Ishikawa (cell line): Measurements from ENCODE around the gene ATG5.

Experiments used
- CEBPB ChIP-seq: IDR thresholded peaks from 2 replicates; pipeline ENCODE4 v1.6.1; 2012
- EGR1 ChIP-seq: IDR thresholded peaks from 2 replicates; pipeline ENCODE4 v1.6.1; 2012
- EP300 ChIP-seq: IDR thresholded peaks from 2 replicates; pipeline ENCODE4 v1.6.1; 2012; ENCODE audit warnings: borderline replicate concordance
- FOXM1 ChIP-seq: IDR thresholded peaks from 2 replicates; pipeline ENCODE4 v1.6.1; 2012; ENCODE audit warnings: low read depth, borderline replicate concordance
- NFIC ChIP-seq: IDR thresholded peaks from 2 replicates; pipeline ENCODE4 v1.6.1; 2012
- RAD21 ChIP-seq: IDR thresholded peaks from 2 replicates; pipeline ENCODE4 v1.6.1; 2012; ENCODE audit warnings: low read depth
- TAF1 ChIP-seq: IDR thresholded peaks from 2 replicates; pipeline ENCODE4 v1.6.1; 2012; ENCODE audit warnings: low read depth, mild to moderate bottlenecking
- ZBTB7A ChIP-seq: IDR thresholded peaks from 2 replicates; pipeline ENCODE4 v1.6.1; 2012; ENCODE audit warnings: low read depth
- TF ChIP-seq, protein P1 (sequence below): IDR thresholded peaks from 2 replicates; pipeline ENCODE4 v1.6.1; 2012
- TF ChIP-seq, protein P2 (sequence below): IDR thresholded peaks from 2 replicates; pipeline ENCODE4 v1.6.1; 2012
- TF ChIP-seq, protein P3 (sequence below): IDR thresholded peaks from 2 replicates; pipeline ENCODE4 v1.6.1; 2012; ENCODE audit warnings: low read depth, mild to moderate bottlenecking

DNA sequence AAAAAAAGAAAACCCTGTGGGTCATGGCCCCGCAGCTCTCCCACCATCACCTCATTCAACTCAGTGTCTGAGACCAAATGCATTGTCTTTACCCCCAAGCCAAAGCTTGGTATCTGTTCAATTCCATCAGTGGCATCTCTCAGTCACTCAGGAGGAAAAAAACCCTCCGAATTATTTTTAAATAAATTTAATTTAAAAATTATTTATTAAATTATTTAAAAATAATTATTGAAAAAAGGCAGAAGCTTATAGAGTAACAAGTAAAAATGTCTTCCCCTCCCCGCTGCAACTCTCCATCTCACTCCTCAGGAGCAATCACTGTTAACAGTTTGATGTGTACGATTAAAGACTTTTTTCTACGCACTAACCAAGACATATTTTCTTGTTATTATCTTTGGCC is 188.7 kb downstream of the ATG5 start:
- TF ChIP-seq EP300 = no peak
- TF ChIP-seq RAD21 = no peak
- TF ChIP-seq, protein P1, sequence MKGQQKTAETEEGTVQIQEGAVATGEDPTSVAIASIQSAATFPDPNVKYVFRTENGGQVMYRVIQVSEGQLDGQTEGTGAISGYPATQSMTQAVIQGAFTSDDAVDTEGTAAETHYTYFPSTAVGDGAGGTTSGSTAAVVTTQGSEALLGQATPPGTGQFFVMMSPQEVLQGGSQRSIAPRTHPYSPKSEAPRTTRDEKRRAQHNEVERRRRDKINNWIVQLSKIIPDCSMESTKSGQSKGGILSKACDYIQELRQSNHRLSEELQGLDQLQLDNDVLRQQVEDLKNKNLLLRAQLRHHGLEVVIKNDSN = no peak
- no peak for TF ChIP-seq ZBTB7A
- no peak for TF ChIP-seq NFIC
- TF ChIP-seq, protein P2, sequence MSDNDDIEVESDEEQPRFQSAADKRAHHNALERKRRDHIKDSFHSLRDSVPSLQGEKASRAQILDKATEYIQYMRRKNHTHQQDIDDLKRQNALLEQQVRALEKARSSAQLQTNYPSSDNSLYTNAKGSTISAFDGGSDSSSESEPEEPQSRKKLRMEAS = no peak
- TF ChIP-seq, protein P3, sequence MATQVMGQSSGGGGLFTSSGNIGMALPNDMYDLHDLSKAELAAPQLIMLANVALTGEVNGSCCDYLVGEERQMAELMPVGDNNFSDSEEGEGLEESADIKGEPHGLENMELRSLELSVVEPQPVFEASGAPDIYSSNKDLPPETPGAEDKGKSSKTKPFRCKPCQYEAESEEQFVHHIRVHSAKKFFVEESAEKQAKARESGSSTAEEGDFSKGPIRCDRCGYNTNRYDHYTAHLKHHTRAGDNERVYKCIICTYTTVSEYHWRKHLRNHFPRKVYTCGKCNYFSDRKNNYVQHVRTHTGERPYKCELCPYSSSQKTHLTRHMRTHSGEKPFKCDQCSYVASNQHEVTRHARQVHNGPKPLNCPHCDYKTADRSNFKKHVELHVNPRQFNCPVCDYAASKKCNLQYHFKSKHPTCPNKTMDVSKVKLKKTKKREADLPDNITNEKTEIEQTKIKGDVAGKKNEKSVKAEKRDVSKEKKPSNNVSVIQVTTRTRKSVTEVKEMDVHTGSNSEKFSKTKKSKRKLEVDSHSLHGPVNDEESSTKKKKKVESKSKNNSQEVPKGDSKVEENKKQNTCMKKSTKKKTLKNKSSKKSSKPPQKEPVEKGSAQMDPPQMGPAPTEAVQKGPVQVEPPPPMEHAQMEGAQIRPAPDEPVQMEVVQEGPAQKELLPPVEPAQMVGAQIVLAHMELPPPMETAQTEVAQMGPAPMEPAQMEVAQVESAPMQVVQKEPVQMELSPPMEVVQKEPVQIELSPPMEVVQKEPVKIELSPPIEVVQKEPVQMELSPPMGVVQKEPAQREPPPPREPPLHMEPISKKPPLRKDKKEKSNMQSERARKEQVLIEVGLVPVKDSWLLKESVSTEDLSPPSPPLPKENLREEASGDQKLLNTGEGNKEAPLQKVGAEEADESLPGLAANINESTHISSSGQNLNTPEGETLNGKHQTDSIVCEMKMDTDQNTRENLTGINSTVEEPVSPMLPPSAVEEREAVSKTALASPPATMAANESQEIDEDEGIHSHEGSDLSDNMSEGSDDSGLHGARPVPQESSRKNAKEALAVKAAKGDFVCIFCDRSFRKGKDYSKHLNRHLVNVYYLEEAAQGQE = no peak
- no peak for TF ChIP-seq TAF1
- TF ChIP-seq FOXM1 = no peak
- TF ChIP-seq EGR1 = no peak
- no peak for TF ChIP-seq CEBPB
